WTC11 (cell line): ENCODE measurements around the gene TRIM10.

Source experiments
- CREB1 ChIP-seq: sonication (generic); formaldehyde crosslinking; IDR thresholded peaks from 2 replicates; pipeline ENCODE4 v1.8.0; 2023; ENCODE audit warnings: mild to moderate bottlenecking, missing genetic modification reagents
- CTCF ChIP-seq: fragments of 200-600 bp; IDR thresholded peaks from 2 replicates; pipeline ENCODE4 v1.8.0; 2022; ENCODE audit warnings: antibody characterized with exemption
- ELF4 ChIP-seq: sonication (generic); formaldehyde crosslinking; IDR thresholded peaks from 2 replicates; pipeline ENCODE4 v1.8.1; 2022; ENCODE audit warnings: low read depth, mild to moderate bottlenecking, moderate library complexity, missing genetic modification reagents
- FOXK1 ChIP-seq: sonication (generic); formaldehyde crosslinking; IDR thresholded peaks from 2 replicates; pipeline ENCODE4 v1.8.0; 2022; ENCODE audit warnings: mild to moderate bottlenecking, moderate library complexity, missing genetic modification reagents
- IRF2 ChIP-seq: sonication (generic); formaldehyde crosslinking; IDR thresholded peaks from 2 replicates; pipeline ENCODE4 v1.8.0; 2022; ENCODE audit warnings: low read depth, missing genetic modification reagents, borderline replicate concordance
- JUN ChIP-seq: sonication (generic); formaldehyde crosslinking; IDR thresholded peaks from 2 replicates; pipeline ENCODE4 v1.8.0; 2023; ENCODE audit warnings: mild to moderate bottlenecking, missing genetic modification reagents
- RELA ChIP-seq: sonication (generic); formaldehyde crosslinking; IDR thresholded peaks from 2 replicates; pipeline ENCODE4 v1.8.1; 2022; ENCODE audit warnings: missing genetic modification reagents, mild to moderate bottlenecking, borderline replicate concordance
- SMAD3 ChIP-seq: sonication (generic); formaldehyde crosslinking; IDR thresholded peaks from 2 replicates; pipeline ENCODE4 v1.8.0; 2022; ENCODE audit warnings: missing genetic modification reagents, mild to moderate bottlenecking, borderline replicate concordance
- ZNF121 ChIP-seq: sonication (generic); formaldehyde crosslinking; IDR thresholded peaks from 2 replicates; pipeline ENCODE4 v1.8.0; 2023; ENCODE audit warnings: missing genetic modification reagents
- TF ChIP-seq, protein P1 (sequence below): sonication (generic); formaldehyde crosslinking; IDR thresholded peaks from 2 replicates; pipeline ENCODE4 v1.8.1; 2022; ENCODE audit warnings: mild to moderate bottlenecking, missing genetic modification reagents, moderate library complexity, borderline replicate concordance

DNA sequence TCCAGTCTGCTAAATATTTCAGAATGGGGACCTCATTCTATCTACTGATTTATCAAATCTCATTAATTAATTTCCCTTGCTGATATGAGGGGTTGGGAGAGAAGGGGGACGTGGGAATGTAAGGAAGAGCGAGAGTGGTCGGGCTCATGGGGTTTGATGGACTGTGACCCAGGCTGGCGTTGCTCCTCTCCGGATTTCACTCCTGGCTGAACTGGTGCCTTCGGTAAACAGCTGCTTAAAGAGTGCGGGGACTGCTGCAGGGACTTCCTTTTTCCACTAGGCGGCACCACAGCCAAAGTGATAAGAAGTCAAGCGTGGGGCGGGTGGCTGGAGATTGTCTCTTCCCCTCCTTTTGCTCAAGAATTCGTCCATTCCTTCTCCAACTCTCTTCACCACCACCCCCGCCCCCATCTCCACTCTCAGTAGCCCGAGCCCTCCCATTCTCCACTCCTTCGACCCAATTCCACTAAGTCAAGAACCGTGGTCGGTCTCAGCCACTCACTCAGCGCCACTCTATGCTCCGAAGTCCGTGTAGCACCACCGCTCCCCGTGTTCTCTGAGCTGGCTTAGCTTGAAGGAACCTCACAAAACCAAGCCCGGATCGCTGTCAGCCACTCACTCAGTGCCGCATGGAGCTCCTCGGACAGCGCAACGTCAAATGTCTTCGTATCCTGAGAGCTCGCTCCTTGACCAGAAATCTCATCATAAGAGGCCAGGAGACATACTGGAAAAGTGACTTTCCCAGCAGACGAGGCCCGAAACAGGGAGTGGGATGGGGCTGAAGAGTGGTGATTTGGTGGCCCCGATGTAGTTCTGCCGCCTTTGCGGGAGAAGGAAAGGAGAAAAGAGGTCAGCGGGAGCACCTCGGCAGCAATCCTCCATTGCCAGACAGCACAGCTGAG, 57.8 kb downstream of the TRIM10 start:
- TF ChIP-seq FOXK1 (CRISPR knock-in tag) (no peak), JUN (CRISPR knock-in tag) (no peak), CTCF (peak; percentile 85), ZNF121 (no peak), RELA (CRISPR knock-in tag) (no peak), ELF4 (CRISPR knock-in tag) (no peak), IRF2 (CRISPR knock-in tag) (no peak), SMAD3 (CRISPR knock-in tag) (no peak), CREB1 (CRISPR knock-in tag) (no peak)
- TF ChIP-seq, protein P1, sequence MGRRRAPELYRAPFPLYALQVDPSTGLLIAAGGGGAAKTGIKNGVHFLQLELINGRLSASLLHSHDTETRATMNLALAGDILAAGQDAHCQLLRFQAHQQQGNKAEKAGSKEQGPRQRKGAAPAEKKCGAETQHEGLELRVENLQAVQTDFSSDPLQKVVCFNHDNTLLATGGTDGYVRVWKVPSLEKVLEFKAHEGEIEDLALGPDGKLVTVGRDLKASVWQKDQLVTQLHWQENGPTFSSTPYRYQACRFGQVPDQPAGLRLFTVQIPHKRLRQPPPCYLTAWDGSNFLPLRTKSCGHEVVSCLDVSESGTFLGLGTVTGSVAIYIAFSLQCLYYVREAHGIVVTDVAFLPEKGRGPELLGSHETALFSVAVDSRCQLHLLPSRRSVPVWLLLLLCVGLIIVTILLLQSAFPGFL: no peak
